ENCODE measurements around the gene ITGB7.
A peak's percentile ranks its signal among the peaks of the same experiment; 100 is the strongest.

Gene ITGB7

GRCh38 chr12:53230108-53230845, 23.2 kb upstream of the ITGB7 start:
- DNase-seq (ENCODE audit: low spot score) = no peak

- DNase-seq (ENCODE audit: low spot score) = no peak
Observed at GRCh38 chr12:53229454-53229853, 22.4 kb upstream of the ITGB7 start.

- DNase-seq (ENCODE audit: low spot score) = no peak
Observed at GRCh38 chr12:53227836-53228235, 20.8 kb upstream of the ITGB7 start.

GRCh38 chr12:53227341-53227740, 20.3 kb upstream of the ITGB7 start:
- DNase-seq (ENCODE audit: low spot score) = no peak

- no peak for DNase-seq (ENCODE audit: low spot score)
Observed at GRCh38 chr12:53226815-53227214, 19.8 kb upstream of the ITGB7 start.

GRCh38 chr12:53225635-53226424, 18.8 kb upstream of the ITGB7 start:
- DNase-seq (ENCODE audit: low spot score) = no peak

GRCh38 chr12:53224897-53225634, 18.0 kb upstream of the ITGB7 start:
- no peak for DNase-seq (ENCODE audit: low spot score)

- DNase-seq (ENCODE audit: low spot score) = no peak
Observed at GRCh38 chr12:53224061-53224896, 17.2 kb upstream of the ITGB7 start.

- DNase-seq (ENCODE audit: low spot score) = peak; percentile 49
Observed at GRCh38 chr12:53223389-53224060, 16.5 kb upstream of the ITGB7 start.

- DNase-seq (ENCODE audit: low spot score) = no peak
Observed at GRCh38 chr12:53222806-53223261, 15.8 kb upstream of the ITGB7 start.

- no peak for DNase-seq (ENCODE audit: low spot score)
Observed at GRCh38 chr12:53222170-53222721, 15.2 kb upstream of the ITGB7 start.

- peak; percentile 40 for DNase-seq (ENCODE audit: low spot score)
Observed at GRCh38 chr12:53221203-53222080, 14.4 kb upstream of the ITGB7 start.

- peak; percentile 80 for DNase-seq (ENCODE audit: low spot score)
Observed at GRCh38 chr12:53220694-53221202, 13.7 kb upstream of the ITGB7 start.

GRCh38 chr12:53219956-53220693, 13.1 kb upstream of the ITGB7 start:
- DNase-seq (ENCODE audit: low spot score) = peak; percentile 84

- peak; percentile 56 for DNase-seq (ENCODE audit: low spot score)
Observed at GRCh38 chr12:53219292-53219955, 12.4 kb upstream of the ITGB7 start.

GRCh38 chr12:53218551-53219291, 11.7 kb upstream of the ITGB7 start:
- DNase-seq (ENCODE audit: low spot score) = no peak

- no peak for DNase-seq (ENCODE audit: low spot score)
Observed at GRCh38 chr12:53217931-53218307, 10.9 kb upstream of the ITGB7 start.
